A549 treated with Hydrocortisone at 1 μM for 4 hours (cell line): Measurements from ENCODE around the gene POMZP3. TPM values are rescaled to one million over a fixed set of nuclear protein-coding genes. Genes with fewer than 3 reads are reported as not detected.

Source experiments
- total RNA-seq: library from RNA; stranded (reverse); fragments of 200-300 nt; extraction: Qiagen RNA extraction; gene quantifications from 5 replicates; pipeline ENCODE4 v1.2.3, GENCODE V29; 2022

POMZP3 gene
- total RNA-seq = 22.8 to 25.9 TPM (median 24.8 TPM) in 5 replicates

GRCh38 chr7:76626989-76627642, at the start of gene POMZP3:
POMZP3 (minus strand) TSS chr7:76627279; CDS start chr7:76626064, 1,215 bp downstream.

Other genes starting within 250 kb of the POMZP3 start
- gene SSC4D, start 217.6 kb downstream of the POMZP3 start, total RNA-seq = 0.71 to 1.4 TPM (median 1.1 TPM) in 5 replicates
- gene ZP3, start 202.3 kb downstream of the POMZP3 start, total RNA-seq = 14.0 to 22.8 TPM (median 19.9 TPM) in 5 replicates
- 25.3 to 33.9 TPM (median 30.2 TPM) in 5 replicates for gene DTX2, start 165.6 kb downstream of the POMZP3 start, total RNA-seq
- 11.5 to 19.6 TPM (median 17.6 TPM) in 5 replicates for gene UPK3B, start 116.7 kb downstream of the POMZP3 start, total RNA-seq
- not detected in 5 replicates for gene SPDYE16, start 84.0 kb downstream of the POMZP3 start, total RNA-seq